ENCODE measurements around the gene BBS9.

Gene BBS9

DNA sequence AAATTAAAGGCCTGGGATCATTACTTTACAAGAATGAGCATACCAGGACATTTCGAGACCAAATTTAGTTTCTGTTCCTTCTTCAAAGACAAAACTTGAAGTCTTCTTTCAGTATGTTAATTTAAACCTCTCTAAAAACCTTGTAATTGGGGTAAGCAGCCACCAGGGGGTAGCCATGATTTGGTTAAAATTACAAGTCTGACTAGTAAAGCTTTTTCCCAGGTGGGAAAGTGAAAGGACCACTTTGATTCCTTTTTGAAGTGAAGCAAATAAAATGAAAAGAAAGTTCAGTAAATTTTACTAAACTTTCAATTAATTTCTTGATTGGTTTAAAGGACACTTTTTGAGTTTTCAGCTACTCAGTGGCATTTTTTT is 294.3 kb downstream of the BBS9 start:
- Histone ChIP-seq H3K4me2 (ENCODE audit: low read length, poor library complexity, severe bottlenecking) (no peak overlapping the region), H2BK5ac (ENCODE audit: low read depth, low read length, poor library complexity, severe bottlenecking) (no peak overlapping the region), H3K14ac (ENCODE audit: low read length in 2 of 2) (no peak overlapping the region), H3K18ac (ENCODE audit: low read depth in 1 of 2, low read length in 2 of 2) (no peak overlapping the region), H3K9me3 (ENCODE audit: control insufficient read depth, low read length) (no peaks in the 10 kb centered on the region), H3K79me1 (replicated peaks; ENCODE audit: low read length, poor library complexity, severe bottlenecking) (no peaks in the 10 kb centered on the region), H3K4ac (ENCODE audit: low read depth in 1 of 2, low read length in 2 of 2) (no peak overlapping the region), H3K4me1 (ENCODE audit: control insufficient read depth, insufficient read depth, low read depth, low read length) (no peaks in the 10 kb centered on the region), H3K9ac (ENCODE audit: low read length) (no peak overlapping the region), H2BK15ac (ENCODE audit: low read depth, poor library complexity, severe bottlenecking) (no peak overlapping the region), H3K23ac (ENCODE audit: low read length in 2 of 2) (no peak overlapping the region), H3K36me3 (ENCODE audit: control insufficient read depth in 1 of 2, insufficient read depth in 2 of 2, low read depth in 1 of 2, low read length in 2 of 2) (no peaks in the 10 kb centered on the region), H4K91ac (ENCODE audit: low read length) (no peak overlapping the region), H3K27me3 (ENCODE audit: control insufficient read depth in 1 of 2, insufficient read depth in 1 of 2, low read length in 2 of 2) (no peaks in the 10 kb centered on the region), H2BK120ac (ENCODE audit: low read depth, low read length) (no peak overlapping the region), H2AFZ (ENCODE audit: low read depth, low read length) (no peak overlapping the region), H4K8ac (ENCODE audit: low read length) (no peak overlapping the region), H2AK5ac (ENCODE audit: low read length, severe bottlenecking) (no peak overlapping the region), H3K4me3 (ENCODE audit: insufficient read depth in 1 of 2, low read depth in 1 of 2, low read length in 2 of 2) (no peak overlapping the region), H2BK12ac (ENCODE audit: low read length in 2 of 2) (no peak overlapping the region), H3K27ac (ENCODE audit: low read length, poor library complexity, severe bottlenecking) (no peak overlapping the region)
- DNase-seq = no peak
- no CpG with 5 or more reads among the region's 1 CpG for WGBS

- WGBS = 72% methylated on average over 5 of the region's 5 CpGs
- Histone ChIP-seq H3K27me3 (ENCODE audit: control insufficient read depth in 1 of 2, insufficient read depth in 1 of 2, low read length in 2 of 2) (no peaks in the 10 kb centered on the region), H2BK5ac (ENCODE audit: low read depth, low read length, poor library complexity, severe bottlenecking) (no peak overlapping the region), H3K14ac (ENCODE audit: low read length in 2 of 2) (no peak overlapping the region), H3K4me2 (ENCODE audit: low read length, poor library complexity, severe bottlenecking) (no peak overlapping the region), H2AK5ac (ENCODE audit: low read length, severe bottlenecking) (no peak overlapping the region), H3K23ac (ENCODE audit: low read length in 2 of 2) (no peak overlapping the region), H3K27ac (ENCODE audit: low read length, poor library complexity, severe bottlenecking) (no peak overlapping the region), H3K4me1 (ENCODE audit: control insufficient read depth, insufficient read depth, low read depth, low read length) (no peaks in the 10 kb centered on the region), H3K36me3 (ENCODE audit: control insufficient read depth in 1 of 2, insufficient read depth in 2 of 2, low read depth in 1 of 2, low read length in 2 of 2) (no peaks in the 10 kb centered on the region), H2AFZ (ENCODE audit: low read depth, low read length) (no peak overlapping the region), H3K9ac (ENCODE audit: low read length) (no peak overlapping the region), H3K4me3 (ENCODE audit: insufficient read depth in 1 of 2, low read depth in 1 of 2, low read length in 2 of 2) (no peak overlapping the region), H2BK15ac (ENCODE audit: low read depth, poor library complexity, severe bottlenecking) (no peak overlapping the region), H2BK12ac (ENCODE audit: low read length in 2 of 2) (no peak overlapping the region), H3K18ac (ENCODE audit: low read depth in 1 of 2, low read length in 2 of 2) (no peak overlapping the region), H3K79me1 (replicated peaks; ENCODE audit: low read length, poor library complexity, severe bottlenecking) (no peaks in the 10 kb centered on the region), H2BK120ac (ENCODE audit: low read depth, low read length) (no peak overlapping the region), H4K8ac (ENCODE audit: low read length) (no peak overlapping the region), H3K9me3 (ENCODE audit: control insufficient read depth, low read length) (no peaks in the 10 kb centered on the region), H4K91ac (ENCODE audit: low read length) (no peak overlapping the region), H3K4ac (ENCODE audit: low read depth in 1 of 2, low read length in 2 of 2) (no peak overlapping the region)
- DNase-seq = peak; percentile 49
Measured at GRCh38 chr7:33425395-33425794, 296.0 kb downstream of the BBS9 start.

DNA sequence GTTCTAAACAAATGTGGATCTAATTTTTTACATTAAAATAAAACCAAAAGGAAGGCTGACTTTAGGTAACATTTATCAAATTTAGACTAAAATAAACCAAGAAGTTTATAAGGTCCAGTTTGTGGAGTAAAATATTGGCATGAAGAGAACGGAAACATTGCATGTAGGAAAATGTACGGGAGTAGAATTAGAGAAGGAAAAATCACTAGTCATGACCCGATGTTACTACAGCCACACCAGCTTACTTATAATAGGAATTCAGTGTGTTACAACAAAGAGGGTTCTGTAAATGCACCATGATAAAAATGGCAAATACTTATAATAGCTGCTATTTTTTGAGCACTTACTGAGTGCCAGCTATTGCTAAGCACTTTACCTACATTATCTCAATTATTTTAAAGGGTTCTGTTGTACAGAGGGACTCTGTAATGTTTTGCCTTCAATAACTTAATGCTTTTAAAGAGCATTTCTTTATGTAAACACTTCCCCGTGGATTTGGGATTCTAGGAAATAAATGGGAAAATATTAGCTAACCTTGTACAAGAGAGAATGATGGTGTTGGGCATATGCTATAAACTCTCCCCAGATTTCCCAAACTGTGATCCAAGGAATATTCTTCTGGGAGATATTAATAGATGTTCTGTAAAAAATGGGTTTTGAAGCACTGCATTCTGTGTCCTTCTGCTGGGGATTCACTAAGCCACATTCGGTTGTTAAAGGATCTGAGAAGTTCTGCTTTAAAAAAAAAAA is 296.7 kb downstream of the BBS9 start:
- no peak overlapping the region for H2BK15ac ChIP-seq (ENCODE audit: low read depth, poor library complexity, severe bottlenecking)
- no peak overlapping the region for H4K91ac ChIP-seq (ENCODE audit: low read length)
- H2AK5ac ChIP-seq (ENCODE audit: low read length, severe bottlenecking) = no peak overlapping the region

GRCh38 chr7:33428415-33428814 is 299.1 kb downstream of the BBS9 start:
- H3K27ac ChIP-seq (ENCODE audit: low read length, poor library complexity, severe bottlenecking) = no peak overlapping the region
- H3K4me2 ChIP-seq (ENCODE audit: low read length, poor library complexity, severe bottlenecking) = no peak overlapping the region
- H3K79me1 ChIP-seq (replicated peaks; ENCODE audit: low read length, poor library complexity, severe bottlenecking) = no peaks in the 10 kb centered on the region
- H2BK120ac ChIP-seq (ENCODE audit: low read depth, low read length) = no peak overlapping the region
- H2BK15ac ChIP-seq (ENCODE audit: low read depth, poor library complexity, severe bottlenecking) = no peak overlapping the region
- no peaks in the 10 kb centered on the region for H3K4me1 ChIP-seq (ENCODE audit: control insufficient read depth, insufficient read depth, low read depth, low read length)
- no peak overlapping the region for H3K14ac ChIP-seq (ENCODE audit: low read length in 2 of 2)
- no peak for DNase-seq
- no peak overlapping the region for H3K23ac ChIP-seq (ENCODE audit: low read length in 2 of 2)
- H3K18ac ChIP-seq (ENCODE audit: low read depth in 1 of 2, low read length in 2 of 2) = no peak overlapping the region
- H3K9ac ChIP-seq (ENCODE audit: low read length) = no peak overlapping the region
- no peak overlapping the region for H3K4me3 ChIP-seq (ENCODE audit: insufficient read depth in 1 of 2, low read depth in 1 of 2, low read length in 2 of 2)
- H3K36me3 ChIP-seq (ENCODE audit: control insufficient read depth in 1 of 2, insufficient read depth in 2 of 2, low read depth in 1 of 2, low read length in 2 of 2) = no peaks in the 10 kb centered on the region
- H2AK5ac ChIP-seq (ENCODE audit: low read length, severe bottlenecking) = no peak overlapping the region
- H2BK5ac ChIP-seq (ENCODE audit: low read depth, low read length, poor library complexity, severe bottlenecking) = no peak overlapping the region
- no peak overlapping the region for H2AFZ ChIP-seq (ENCODE audit: low read depth, low read length)
- no peak overlapping the region for H2BK12ac ChIP-seq (ENCODE audit: low read length in 2 of 2)
- H3K27me3 ChIP-seq (ENCODE audit: control insufficient read depth in 1 of 2, insufficient read depth in 1 of 2, low read length in 2 of 2) = no peaks in the 10 kb centered on the region
- no peak overlapping the region for H4K91ac ChIP-seq (ENCODE audit: low read length)
- H3K4ac ChIP-seq (ENCODE audit: low read depth in 1 of 2, low read length in 2 of 2) = no peak overlapping the region
- no peak overlapping the region for H4K8ac ChIP-seq (ENCODE audit: low read length)
- no peaks in the 10 kb centered on the region for H3K9me3 ChIP-seq (ENCODE audit: control insufficient read depth, low read length)

More for the DNA sequence above, 296.7 kb downstream of the BBS9 start:
- H3K4me2 ChIP-seq (ENCODE audit: low read length, poor library complexity, severe bottlenecking) = no peak overlapping the region
- no peak overlapping the region for H3K27ac ChIP-seq (ENCODE audit: low read length, poor library complexity, severe bottlenecking)
- WGBS = 80% methylated on average over 1 of the region's 5 CpGs
- no peaks in the 10 kb centered on the region for H3K36me3 ChIP-seq (ENCODE audit: control insufficient read depth in 1 of 2, insufficient read depth in 2 of 2, low read depth in 1 of 2, low read length in 2 of 2)
- no peak overlapping the region for H3K4ac ChIP-seq (ENCODE audit: low read depth in 1 of 2, low read length in 2 of 2)
- no peak overlapping the region for H3K9ac ChIP-seq (ENCODE audit: low read length)
- H2AFZ ChIP-seq (ENCODE audit: low read depth, low read length) = no peak overlapping the region
- H3K4me3 ChIP-seq (ENCODE audit: insufficient read depth in 1 of 2, low read depth in 1 of 2, low read length in 2 of 2) = no peak overlapping the region
- DNase-seq = no peak
- no peaks in the 10 kb centered on the region for H3K4me1 ChIP-seq (ENCODE audit: control insufficient read depth, insufficient read depth, low read depth, low read length)
- H3K18ac ChIP-seq (ENCODE audit: low read depth in 1 of 2, low read length in 2 of 2) = no peak overlapping the region
- no peak overlapping the region for H2BK120ac ChIP-seq (ENCODE audit: low read depth, low read length)
- H3K23ac ChIP-seq (ENCODE audit: low read length in 2 of 2) = no peak overlapping the region
- no peaks in the 10 kb centered on the region for H3K79me1 ChIP-seq (replicated peaks; ENCODE audit: low read length, poor library complexity, severe bottlenecking)
- H2BK12ac ChIP-seq (ENCODE audit: low read length in 2 of 2) = no peak overlapping the region
- H2BK5ac ChIP-seq (ENCODE audit: low read depth, low read length, poor library complexity, severe bottlenecking) = no peak overlapping the region
- H4K8ac ChIP-seq (ENCODE audit: low read length) = no peak overlapping the region
- no peaks in the 10 kb centered on the region for H3K9me3 ChIP-seq (ENCODE audit: control insufficient read depth, low read length)
- no peaks in the 10 kb centered on the region for H3K27me3 ChIP-seq (ENCODE audit: control insufficient read depth in 1 of 2, insufficient read depth in 1 of 2, low read length in 2 of 2)
- no peak overlapping the region for H3K14ac ChIP-seq (ENCODE audit: low read length in 2 of 2)
